GM18867 (cell line): ENCODE results near the gene VGF.
A peak's percentile ranks its signal among the peaks of the same experiment; 100 is the strongest.
"Not testable (repeated sequence)": the region's sequence is repeated elsewhere in the genome, so short reads cannot be mapped to it uniquely, and the experiment has no call there.

Experiments used
- ATAC-seq: cut with Tn5 transposase; IDR thresholded peaks from one replicate; pipeline ENCODE4 v1.9.1; 2021; ENCODE audit warnings: mild to moderate bottlenecking, moderate library complexity; ENCODE audit not compliant: unreplicated experiment

Gene VGF

DNA sequence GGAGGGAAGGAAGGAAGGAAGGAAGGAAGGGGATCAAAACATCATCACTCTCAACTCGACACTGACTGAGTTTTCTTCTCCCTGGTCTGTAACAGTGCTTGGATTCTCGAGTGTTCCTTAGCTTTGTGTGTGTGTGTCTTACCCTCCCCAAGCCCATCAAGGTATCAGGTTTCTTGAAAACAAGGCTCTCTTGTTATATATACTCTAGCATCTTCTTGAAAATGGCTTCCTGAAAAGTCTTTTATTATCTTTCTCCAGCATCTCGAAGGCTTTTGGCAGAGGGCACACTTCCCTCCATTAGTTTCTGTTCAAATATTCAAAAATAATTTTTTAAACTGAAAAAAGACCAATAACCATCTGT lies 25.1 kb downstream of the VGF start:
- ATAC-seq, result no peak

DNA sequence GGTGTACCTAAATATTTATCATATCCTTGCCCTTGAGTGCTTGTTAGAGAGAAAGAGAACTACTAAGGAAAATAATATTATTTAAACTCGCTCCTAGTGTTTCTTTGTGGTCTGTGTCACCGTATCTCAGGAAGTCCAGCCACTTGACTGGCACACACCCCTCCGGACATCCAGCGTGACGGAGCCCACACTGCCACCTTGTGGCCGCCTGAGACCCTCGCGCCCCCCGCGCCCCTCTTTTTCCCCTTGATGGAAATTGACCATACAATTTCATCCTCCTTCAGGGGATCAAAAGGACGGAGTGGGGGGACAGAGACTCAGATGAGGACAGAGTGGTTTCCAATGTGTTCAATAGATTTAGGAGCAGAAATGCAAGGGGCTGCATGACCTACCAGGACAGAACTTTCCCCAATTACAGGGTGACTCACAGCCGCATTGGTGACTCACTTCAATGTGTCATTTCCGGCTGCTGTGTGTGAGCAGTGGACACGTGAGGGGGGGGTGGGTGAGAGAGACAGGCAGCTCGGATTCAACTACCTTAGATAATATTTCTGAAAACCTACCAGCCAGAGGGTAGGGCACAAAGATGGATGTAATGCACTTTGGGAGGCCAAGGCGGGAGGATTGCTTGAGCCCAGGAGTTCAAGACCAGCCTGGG lies 27.0 kb downstream of the VGF start:
- peak; percentile 71 for ATAC-seq

DNA sequence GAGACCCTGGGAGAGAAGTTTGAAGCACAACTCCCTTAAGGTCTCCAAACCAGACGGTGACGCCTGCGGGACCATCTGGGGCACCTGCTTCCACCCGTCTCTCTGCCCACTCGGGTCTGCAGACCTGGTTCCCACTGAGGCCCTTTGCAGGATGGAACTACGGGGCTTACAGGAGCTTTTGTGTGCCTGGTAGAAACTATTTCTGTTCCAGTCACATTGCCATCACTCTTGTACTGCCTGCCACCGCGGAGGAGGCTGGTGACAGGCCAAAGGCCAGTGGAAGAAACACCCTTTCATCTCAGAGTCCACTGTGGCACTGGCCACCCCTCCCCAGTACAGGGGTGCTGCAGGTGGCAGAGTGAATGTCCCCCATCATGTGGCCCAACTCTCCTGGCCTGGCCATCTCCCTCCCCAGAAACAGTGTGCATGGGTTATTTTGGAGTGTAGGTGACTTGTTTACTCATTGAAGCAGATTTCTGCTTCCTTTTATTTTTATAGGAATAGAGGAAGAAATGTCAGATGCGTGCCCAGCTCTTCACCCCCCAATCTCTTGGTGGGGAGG lies 27.6 kb downstream of the VGF start:
- peak; percentile 9 for ATAC-seq

DNA sequence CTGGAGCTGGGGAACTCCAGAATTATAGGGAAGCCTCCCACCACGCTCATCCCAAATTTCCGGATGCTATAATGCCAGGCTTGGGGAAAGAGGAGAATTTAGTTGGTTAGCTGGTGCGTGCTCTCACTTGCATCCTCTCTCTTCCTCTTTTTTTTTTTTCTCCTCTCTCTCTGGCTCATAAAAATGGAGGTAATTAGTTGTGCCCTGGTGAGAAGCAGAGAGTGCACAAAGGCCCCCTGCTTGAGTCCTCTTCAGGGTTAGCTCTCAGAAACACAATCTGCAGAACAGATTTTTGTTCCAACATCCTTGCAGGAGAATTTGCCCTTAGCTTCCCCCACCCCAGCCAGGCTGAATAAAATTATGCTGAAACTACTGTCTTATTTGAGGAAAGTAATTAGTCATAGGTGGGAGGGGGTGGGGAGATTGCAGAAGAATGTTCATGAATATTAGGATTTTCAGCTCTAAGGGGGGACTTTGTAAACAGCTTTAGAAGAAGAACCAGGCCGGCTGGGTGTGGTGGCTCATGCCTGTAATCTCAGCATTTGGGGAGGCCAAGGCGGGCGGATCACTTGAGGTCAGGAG lies 30.9 kb downstream of the VGF start:
- ATAC-seq, result no peak

DNA sequence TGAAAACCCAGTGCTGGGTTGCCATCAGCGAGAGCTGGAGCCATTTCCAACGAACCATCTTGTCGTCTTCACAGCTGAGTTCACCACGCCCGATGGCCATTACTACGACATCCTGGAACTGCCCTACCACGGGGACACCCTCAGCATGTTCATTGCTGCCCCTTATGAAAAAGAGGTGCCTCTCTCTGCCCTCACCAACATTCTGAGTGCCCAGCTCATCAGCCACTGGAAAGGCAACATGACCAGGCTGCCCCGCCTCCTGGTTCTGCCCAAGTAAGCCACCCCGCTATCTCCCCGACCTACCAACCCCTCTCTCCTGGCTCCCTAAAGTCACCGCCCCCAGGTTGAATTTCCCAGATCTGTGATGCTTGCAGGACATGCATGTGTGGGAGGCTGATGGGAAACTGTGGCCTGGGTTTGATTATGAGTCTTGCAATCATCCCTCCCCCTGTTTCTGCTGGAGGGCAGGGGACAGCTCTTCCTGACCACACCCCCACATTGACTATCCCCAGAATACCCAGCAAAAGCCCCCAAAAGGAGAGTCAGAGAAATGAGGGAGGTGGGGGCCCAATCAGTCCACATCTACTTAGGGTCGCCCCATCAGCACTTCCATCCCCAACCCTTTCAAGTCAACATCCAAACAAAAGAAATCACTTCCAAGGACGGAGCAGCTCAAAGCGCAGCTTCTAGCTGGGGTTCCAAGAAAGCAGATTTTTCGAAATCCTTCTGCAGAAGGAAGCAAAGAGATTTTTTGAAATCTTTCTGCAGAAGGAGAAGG lies 31.6 kb downstream of the VGF start:
- no peak for ATAC-seq

DNA sequence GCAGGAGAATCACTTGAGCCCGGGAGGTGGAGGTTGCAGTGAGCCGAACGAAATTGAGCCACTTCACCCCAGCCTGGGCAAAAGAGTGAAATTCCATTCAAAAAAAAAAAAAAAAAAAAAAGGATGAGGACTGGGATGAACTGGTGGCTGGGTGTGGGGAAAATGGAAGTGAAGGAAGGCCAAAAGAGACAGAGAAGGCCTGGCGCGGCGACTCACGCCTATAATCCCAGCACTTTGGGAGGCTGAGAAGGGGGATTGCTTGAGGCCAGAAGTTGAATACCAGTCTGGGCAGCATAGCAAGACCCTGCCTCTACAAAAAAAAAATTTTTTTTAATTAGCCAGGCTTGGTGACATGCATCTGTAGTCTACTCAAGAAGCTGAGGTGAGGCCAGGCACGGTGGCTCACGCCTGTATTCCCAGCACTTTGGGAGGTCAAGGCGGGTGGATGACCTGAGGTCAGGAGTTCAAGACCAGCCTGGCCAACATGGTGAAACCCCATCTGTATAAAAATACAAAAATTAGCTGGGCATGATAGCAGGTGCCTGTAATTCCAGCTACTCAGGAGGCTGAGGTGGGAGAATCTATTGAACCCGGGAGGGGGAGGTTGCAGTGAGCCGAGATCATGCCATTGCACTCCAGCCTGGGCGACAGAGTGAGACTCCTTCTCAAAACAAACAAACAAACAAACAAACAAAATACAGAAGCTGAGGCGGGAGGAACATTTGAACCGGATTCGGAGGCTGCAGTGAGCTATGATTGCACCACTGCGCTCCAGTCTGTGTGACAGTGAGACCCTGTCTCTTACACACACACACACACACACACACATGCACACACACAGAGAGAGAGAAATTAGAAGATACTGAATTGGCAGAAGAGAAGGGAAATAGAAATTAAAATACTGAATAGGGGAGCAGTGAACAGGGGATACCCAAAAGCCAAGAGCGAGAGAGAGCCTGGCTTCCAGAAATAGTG lies 32.5 kb downstream of the VGF start:
- not testable (repeated sequence) for ATAC-seq

DNA sequence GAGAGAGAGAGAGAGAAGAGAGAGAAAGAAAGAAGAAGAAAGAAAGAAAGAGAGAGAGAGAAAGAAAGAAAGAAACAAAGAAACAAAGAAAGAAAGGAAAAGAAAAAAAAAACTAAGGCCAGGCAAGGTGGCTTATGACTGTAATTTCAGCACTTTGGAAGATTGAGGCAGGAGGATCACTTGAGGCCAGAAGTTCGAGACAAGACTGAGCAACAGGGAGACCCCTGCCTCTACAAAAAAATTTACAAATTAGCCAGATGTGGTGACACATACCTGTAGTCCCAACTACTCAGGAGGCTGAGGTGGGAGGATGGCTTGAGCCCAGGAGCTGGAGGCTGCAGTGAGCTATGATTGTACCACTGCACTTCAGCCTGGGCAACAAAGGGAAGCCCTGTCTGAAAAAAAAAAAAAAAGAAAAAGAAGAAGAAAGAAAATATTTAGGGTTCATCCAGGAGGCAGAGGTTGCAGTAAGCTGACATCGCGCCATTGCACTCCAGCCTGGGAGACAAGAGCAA lies 35.7 kb downstream of the VGF start:
- no peak for ATAC-seq

DNA sequence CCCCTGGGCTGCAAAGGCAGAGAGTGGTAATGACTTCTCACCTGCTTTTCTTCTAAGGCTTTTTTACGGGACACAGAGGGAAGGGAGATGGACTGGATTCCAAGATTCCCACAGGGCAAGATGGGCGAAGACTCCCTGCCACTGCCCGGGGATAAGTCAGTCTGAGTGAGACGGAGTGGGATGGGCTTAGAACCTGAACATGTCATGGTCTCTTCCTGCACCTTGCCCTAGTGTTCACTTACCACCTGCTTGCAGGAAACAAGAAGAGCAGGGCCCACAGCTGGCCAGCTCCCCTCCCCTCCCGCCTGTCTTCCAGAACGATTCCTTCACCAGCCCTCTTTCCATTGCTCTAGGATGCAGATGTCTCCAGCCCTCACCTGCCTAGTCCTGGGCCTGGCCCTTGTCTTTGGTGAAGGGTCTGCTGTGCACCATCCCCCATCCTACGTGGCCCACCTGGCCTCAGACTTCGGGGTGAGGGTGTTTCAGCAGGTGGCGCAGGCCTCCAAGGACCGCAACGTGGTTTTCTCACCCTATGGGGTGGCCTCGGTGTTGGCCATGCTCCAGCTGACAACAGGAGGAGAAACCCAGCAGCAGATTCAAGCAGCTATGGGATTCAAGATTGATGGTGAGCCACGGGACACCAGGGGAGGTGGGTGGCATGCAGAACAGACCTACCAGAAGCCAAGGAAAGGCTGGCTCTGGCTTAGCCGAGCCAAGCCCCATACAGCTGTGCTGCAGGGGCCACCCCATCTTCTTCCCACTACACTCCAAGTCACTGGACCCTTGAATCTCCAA lies 37.1 kb downstream of the VGF start:
- no peak for ATAC-seq

DNA sequence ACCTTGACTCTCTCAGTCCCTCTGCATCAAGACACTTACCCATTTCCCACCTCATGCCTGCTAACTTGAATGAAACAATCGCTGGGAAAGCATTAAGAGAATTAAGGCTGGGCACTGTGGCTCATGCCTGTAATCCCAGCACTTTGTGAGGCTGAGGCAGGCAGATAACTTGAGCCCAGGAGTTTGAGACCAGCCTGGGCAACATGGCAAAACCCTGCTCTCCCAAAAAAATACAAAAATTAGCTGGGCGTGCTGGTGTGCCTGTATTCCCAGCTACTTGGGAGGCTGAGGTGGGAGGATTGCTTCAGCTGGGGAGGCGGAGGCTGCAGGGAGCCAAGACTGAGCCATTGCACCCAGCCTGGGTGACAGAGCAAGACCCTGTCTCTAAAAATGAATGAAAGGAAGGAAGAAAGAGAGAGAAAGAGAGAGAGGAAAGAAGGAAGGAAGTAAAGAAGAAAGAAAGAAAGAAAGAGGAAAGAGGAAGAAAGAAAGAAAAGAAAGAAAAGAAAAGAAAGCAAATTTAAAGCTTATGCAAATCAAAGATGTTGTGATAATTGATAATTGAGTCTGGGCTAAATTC lies 37.8 kb downstream of the VGF start:
- ATAC-seq, result no peak

DNA sequence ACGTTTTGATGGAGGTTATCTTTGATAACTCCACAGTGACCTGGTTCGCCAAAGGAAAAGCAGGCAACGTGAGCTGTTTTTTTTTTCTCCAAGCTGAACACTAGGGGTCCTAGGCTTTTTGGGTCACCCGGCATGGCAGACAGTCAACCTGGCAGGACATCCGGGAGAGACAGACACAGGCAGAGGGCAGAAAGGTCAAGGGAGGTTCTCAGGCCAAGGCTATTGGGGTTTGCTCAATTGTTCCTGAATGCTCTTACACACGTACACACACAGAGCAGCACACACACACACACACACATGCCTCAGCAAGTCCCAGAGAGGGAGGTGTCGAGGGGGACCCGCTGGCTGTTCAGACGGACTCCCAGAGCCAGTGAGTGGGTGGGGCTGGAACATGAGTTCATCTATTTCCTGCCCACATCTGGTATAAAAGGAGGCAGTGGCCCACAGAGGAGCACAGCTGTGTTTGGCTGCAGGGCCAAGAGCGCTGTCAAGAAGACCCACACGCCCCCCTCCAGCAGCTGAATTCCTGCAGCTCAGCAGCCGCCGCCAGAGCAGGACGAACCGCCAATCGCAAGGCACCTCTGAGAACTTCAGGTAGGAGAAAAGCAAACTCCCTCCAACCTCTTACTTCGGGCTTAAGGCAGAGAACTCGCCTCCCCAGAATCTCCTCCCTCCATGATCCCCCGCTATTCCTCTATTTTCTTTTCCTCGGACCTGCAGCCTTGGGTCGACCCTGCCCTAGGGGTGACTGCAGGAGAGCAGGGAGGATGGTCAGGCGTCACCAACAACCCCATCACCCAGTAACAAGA lies 38.5 kb downstream of the VGF start, which contains the start of gene SERPINE1:
Gene SERPINE1 (plus strand): TSS at position 454 of the 809 bp plus-strand sequence. CDS start 1,290 bp downstream, outside the sequence.
- ATAC-seq, result peak; percentile 50

DNA sequence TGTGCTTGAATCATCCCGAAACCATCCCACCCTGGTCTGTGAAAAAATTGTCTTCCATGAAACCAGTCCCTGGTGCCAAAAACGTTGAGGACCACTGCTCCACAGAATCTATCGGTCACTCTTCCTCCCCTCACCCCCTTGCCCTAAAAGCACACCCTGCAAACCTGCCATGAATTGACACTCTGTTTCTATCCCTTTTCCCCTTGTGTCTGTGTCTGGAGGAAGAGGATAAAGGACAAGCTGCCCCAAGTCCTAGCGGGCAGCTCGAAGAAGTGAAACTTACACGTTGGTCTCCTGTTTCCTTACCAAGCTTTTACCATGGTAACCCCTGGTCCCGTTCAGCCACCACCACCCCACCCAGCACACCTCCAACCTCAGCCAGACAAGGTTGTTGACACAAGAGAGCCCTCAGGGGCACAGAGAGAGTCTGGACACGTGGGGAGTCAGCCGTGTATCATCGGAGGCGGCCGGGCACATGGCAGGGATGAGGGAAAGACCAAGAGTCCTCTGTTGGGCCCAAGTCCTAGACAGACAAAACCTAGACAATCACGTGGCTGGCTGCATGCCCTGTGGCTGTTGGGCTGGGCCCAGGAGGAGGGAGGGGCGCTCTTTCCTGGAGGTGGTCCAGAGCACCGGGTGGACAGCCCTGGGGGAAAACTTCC lies 39.2 kb downstream of the VGF start:
- peak; percentile 41 for ATAC-seq

DNA sequence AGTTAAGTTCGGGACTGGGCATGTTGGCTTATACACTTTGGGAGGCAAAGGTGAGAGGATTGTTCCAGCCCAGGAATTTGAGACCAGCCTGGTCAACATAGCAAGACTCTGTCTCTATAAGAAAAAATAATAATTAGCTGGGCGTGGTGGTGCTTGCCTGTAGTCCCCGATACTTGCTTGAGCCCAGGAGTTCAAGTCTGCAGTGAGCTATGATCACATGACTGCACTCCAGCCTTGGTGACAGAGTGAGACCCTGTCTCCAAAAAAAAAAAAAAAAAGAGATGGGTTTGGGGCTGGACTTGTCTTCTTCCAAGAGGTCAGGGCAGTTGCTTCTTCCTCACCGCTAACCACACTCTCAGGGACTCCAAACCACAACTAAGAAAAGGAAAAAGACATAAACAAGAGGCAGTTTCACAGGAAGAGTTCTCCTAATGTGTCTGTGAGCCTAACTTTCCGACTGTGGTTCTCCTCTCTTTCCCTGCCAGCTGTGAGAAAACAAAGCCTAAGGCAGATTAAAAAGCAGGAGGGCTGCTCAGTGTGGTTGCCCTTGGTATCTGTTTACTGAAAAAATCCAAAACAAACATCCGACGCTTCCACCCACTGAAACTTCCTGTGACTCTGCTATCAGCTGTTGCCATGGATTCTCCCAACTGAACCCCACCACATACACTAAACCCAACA lies 40.9 kb downstream of the VGF start:
- ATAC-seq, result no peak

DNA sequence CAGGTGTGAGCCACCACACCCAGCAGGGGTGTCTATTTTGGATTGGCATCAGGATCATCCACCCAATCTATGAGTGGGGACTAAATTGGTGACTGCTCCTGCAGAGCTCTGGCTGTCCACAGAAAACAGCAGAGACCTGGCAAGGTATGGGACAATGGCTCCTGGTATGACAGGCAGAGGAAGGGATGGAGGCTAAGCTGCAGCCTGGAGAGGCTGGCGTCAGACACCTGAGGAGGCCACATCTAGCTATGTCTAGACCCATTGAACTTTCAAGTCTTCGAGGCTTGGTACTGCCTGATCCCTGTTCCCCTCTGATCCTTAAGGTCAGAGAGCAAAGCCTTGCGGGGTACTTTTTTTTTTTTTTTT lies 41.7 kb downstream of the VGF start:
- ATAC-seq, result no peak

DNA sequence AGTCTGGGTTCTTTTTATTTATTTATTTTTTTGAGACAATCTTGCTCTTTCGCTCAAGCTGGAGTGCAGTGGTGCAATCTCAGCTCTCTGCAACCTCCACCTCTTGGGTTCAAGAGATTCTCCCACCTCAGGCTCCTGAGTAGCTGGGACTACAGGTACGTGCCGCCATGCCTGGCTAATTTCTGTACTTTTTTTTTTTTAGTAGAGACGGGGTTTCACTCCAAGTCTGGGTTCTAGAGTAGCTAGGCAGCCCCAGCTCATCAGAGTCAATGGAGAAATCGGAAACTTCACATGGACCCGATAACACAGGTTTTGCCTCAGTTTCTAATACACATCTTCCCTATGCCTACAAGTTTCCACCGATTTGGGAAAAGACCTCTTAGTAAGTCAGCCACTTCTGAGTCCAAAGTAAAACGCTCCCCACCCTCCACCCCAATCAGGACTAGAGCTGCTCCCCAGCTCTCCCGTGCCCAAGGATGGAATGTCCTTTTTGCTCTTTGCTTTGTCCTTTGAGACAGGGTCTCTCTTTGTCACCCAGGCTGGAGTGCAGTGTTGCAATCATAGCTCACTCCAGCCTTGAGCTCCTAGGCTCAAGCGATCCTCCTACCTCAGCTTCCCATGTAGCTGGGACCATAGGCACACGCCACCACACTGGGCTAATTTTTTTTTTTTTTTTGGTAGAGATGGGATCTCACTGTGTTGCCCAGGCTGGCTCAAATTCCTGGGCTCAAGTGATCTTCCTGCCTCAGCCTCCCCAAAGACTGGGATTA lies 42.3 kb downstream of the VGF start:
- ATAC-seq, result no peak

DNA sequence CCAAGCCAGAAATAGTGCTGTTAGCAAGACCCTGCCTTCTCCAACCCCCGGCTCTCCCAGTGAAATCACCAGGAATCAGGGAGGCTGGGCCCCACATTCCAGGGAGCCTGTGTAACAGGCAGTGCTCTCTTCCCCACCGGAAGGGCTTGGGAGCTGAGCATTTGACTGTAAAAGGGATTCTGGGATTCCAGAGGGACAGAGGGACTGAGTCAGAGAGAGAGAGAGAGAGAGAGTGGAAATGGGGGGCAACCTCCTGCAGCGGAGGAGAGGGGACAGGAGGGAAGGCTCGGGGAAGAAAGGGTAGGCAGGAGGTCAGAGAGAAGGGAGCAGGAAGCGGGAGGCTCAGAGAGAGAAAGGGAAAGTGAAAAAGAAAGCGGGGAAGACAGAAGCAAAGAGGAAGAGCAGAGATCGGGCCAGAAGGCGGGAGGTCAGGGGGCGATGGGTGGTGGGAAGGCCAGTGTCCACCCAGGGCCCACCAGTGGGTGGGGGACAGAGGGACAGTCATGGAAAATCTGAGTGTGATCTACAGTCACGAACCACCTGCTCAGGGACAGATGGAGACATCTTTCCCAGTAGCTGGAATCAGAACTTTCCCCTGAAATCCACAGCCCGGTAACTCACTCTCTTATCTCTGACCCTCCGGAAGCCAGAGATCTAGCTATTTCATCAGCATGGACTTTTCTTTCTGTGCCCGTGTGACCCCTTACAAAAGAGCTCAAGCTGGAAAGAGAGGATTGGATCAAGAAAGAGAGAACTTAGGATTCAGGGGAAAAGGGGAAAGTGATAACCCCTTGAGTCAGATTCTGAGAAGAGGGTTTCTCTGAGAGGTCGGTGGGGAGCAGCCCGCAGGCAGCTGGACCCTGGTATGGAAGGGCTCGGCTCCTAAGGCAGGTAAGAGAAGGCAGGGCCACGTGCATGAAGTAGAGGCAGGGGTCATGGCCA lies 43.1 kb downstream of the VGF start:
- ATAC-seq, result no peak

DNA sequence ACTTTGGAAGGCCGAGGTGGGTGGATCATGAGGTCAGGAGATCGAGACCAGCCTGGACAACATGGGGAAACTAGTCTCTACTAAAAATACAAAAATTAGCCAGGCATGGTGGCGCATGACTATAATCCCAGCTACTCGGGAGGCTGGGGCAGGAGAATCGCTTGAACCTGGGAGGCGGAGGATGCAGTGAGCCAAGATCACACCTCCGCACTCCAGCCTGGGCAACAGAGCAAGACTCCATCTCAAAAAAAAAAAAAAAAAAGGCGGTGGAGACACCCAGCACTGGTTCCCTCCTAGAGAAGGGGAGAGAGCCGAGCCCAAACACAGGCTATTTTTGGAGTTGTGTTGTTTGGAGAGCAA lies 43.8 kb downstream of the VGF start:
- not testable (repeated sequence) for ATAC-seq
